GM19468 (cell line): ENCODE results near the gene GAS6.
"Not testable (repeated sequence)": the region's sequence is repeated elsewhere in the genome, so short reads cannot be mapped to it uniquely, and the experiment has no call there.

Experiments
- ATAC-seq: cut with Tn5 transposase; IDR thresholded peaks from one replicate; pipeline ENCODE4 v1.9.1; 2021; ENCODE audit warnings: mild to moderate bottlenecking, moderate library complexity, moderate number of reproducible peaks; ENCODE audit not compliant: unreplicated experiment; ENCODE audit errors: extremely low read depth

The GAS6 gene

GRCh38 chr13:113826446-113826845, 37.4 kb downstream of the GAS6 start:
- ATAC-seq, result not testable (repeated sequence)

- ATAC-seq, result no peak
Measured at GRCh38 chr13:113825841-113826240, 38.0 kb downstream of the GAS6 start.

GRCh38 chr13:113823771-113824170, 40.1 kb downstream of the GAS6 start:
- ATAC-seq, result no peak

- ATAC-seq, result no peak
Measured at GRCh38 chr13:113822956-113823744, 40.7 kb downstream of the GAS6 start.

- ATAC-seq, result no peak
Measured at GRCh38 chr13:113822266-113822665, 41.6 kb downstream of the GAS6 start.

GRCh38 chr13:113821847-113822246, 42.0 kb downstream of the GAS6 start:
- no peak for ATAC-seq

- no peak for ATAC-seq
Measured at GRCh38 chr13:113820813-113821651, 42.8 kb downstream of the GAS6 start.

- ATAC-seq, result no peak
Measured at GRCh38 chr13:113819731-113820715, 43.9 kb downstream of the GAS6 start.

GRCh38 chr13:113819341-113819730, 44.5 kb downstream of the GAS6 start:
- no peak for ATAC-seq

- no peak for ATAC-seq
Measured at GRCh38 chr13:113818700-113819295, 45.1 kb downstream of the GAS6 start.

GRCh38 chr13:113817860-113818691, 45.8 kb downstream of the GAS6 start:
- no peak for ATAC-seq

GRCh38 chr13:113816946-113817859, 46.7 kb downstream of the GAS6 start:
- no peak for ATAC-seq

- no peak for ATAC-seq
Measured at GRCh38 chr13:113816254-113816929, 47.5 kb downstream of the GAS6 start.

- ATAC-seq, result no peak
Measured at GRCh38 chr13:113815151-113816058, 48.5 kb downstream of the GAS6 start.

- no peak for ATAC-seq
Measured at GRCh38 chr13:113814435-113814821, 49.4 kb downstream of the GAS6 start.

- no peak for ATAC-seq
Measured at GRCh38 chr13:113813749-113814434, 50.0 kb downstream of the GAS6 start.
